ENCODE results near the gene TMEM125.

GRCh38 chr1:43302201-43302600 lies 32.4 kb downstream of the TMEM125 start:
- TF ChIP-seq MEF2A (IDR thresholded peaks at IDR 0.05; ENCODE audit: borderline replicate concordance, low read depth) (no peak), EP300 (IDR thresholded peaks at IDR 0.05; ENCODE audit: borderline replicate concordance in 1 of 2, low read depth in 1 of 2, low read length in 1 of 2) (no peak)

All from SK-N-SH (cell line).